Measurements from ENCODE around the gene CDKL1. TPM values are rescaled to one million over a fixed set of nuclear protein-coding genes. Genes with fewer than 3 reads are reported as not detected.

The CDKL1 gene
- polyA plus RNA-seq, 1 of the 3 experiments (the other 2 are of a cell fraction), result 2.5 TPM

- TF ChIP-seq REST (IDR thresholded peaks at IDR 0.05; ENCODE audit: low read depth, low read length) (no peak), NRF1 (IDR thresholded peaks at IDR 0.05; ENCODE audit: low read depth, low read length) (no peak), FOXM1 (IDR thresholded peaks at IDR 0.05; ENCODE audit: low read depth) (no peak)
Observed at GRCh38 chr14:50425105-50425504, 28.4 kb upstream of the CDKL1 start (continued).

- ChIA-PET CTCF (interaction anchor here (1.2 to 1.7 kb wide), 2 partner anchors 10 to 105 kb away, joined by 4 to 6 read pairs; no protein-coding TSS in a partner anchor), POLR2A (interaction anchor here (0.5 to 0.7 kb wide), 2 partner anchors 10 kb away, joined by 3 to 4 read pairs; no protein-coding TSS in a partner anchor)
- peaks cover 17% of the 10 kb centered on the region for H3F3A ChIP-seq (replicated peaks; ENCODE audit: insufficient read depth)
- H3K79me2 ChIP-seq (ENCODE audit: insufficient read depth), result 0 out of 2 replicates have a peak, but pooled peaks cover 4% of the 10 kb centered on the region
- WGBS (ENCODE audit: low lambda C conversion rate), result 93% methylated on average over 3 of the region's 3 CpGs
- H3K4me3 ChIP-seq (ENCODE audit: low read depth in 2 of 2, low read length in 1 of 2), result no peak overlapping the region
- H3K9ac ChIP-seq, result no peak overlapping the region
- no peak overlapping the region for H2AFZ ChIP-seq (ENCODE audit: low read depth)
- H3K4me2 ChIP-seq, result no peak overlapping the region
- no peaks in the 10 kb centered on the region for H3K27me3 ChIP-seq (ENCODE audit: insufficient read depth)
- no peaks in the 10 kb centered on the region for H3K4me1 ChIP-seq (ENCODE audit: control insufficient read depth in 1 of 2, insufficient read depth in 2 of 2, low read depth in 1 of 2, low read length in 1 of 2)
- DNase-seq, result no peak
- H3K9me2 ChIP-seq, result no peaks in the 10 kb centered on the region
- no peak overlapping the region for H3K27ac ChIP-seq (ENCODE audit: low read depth in 2 of 2, low read length in 1 of 2)
- peaks cover 65 to 89% of the 10 kb centered on the region in 2 experiments for H3K36me3 ChIP-seq (replicated peaks in 1 of 2; ENCODE audit: control insufficient read depth in 1 of 2, insufficient read depth in 2 of 2, low read length in 1 of 2)
- H4K20me1 ChIP-seq (ENCODE audit: insufficient read depth), result no peaks in the 10 kb centered on the region
- H3K9me3 ChIP-seq, result no peaks in the 10 kb centered on the region
- TF ChIP-seq USF2 (IDR thresholded peaks at IDR 0.05; ENCODE audit: borderline replicate concordance, low read depth, low read length), result no peak
- no peak for TF ChIP-seq SIN3A (IDR thresholded peaks at IDR 0.05; ENCODE audit: borderline replicate concordance, low read depth, low read length)
- no peak for TF ChIP-seq MAX (IDR thresholded peaks at IDR 0.05; ENCODE audit: low read depth)
Observed at GRCh38 chr14:50423529-50423928, 26.8 kb upstream of the CDKL1 start.

DNA sequence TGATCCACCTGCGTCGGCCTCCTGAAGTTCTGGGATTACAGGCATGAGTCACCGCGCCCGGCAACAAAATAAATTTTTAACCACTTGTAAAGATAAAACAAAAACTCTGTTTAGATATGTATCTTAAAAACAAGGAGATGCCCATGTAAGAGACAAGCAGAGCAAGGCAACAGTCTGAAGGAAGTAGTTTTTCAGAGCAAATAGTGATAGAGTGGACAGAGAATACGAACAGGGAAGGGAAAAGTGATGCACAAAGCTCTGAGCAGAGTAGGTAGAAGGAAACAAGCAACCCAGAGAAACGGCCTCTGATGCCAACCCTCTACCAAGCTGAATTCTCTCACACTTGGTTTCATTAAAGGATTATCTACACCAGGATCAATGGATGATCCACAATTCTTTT lies 24.8 kb upstream of the CDKL1 start:
- H3K79me2 ChIP-seq (ENCODE audit: insufficient read depth), result no peaks in the 10 kb centered on the region
- H3K4me2 ChIP-seq, result no peak overlapping the region
- H2AFZ ChIP-seq (ENCODE audit: low read depth), result no peak overlapping the region
- no peak for DNase-seq
- H3F3A ChIP-seq (replicated peaks; ENCODE audit: insufficient read depth), result peaks cover 12% of the 10 kb centered on the region
- no peaks in the 10 kb centered on the region for H3K4me1 ChIP-seq (ENCODE audit: control insufficient read depth in 1 of 2, insufficient read depth in 2 of 2, low read depth in 1 of 2, low read length in 1 of 2)
- H4K20me1 ChIP-seq (ENCODE audit: insufficient read depth), result no peaks in the 10 kb centered on the region
- no peak overlapping the region for H3K9ac ChIP-seq
- 94% methylated on average over 7 of the region's 7 CpGs for WGBS (ENCODE audit: low lambda C conversion rate)
- ChIA-PET POLR2A (no interaction called here), CTCF (no interaction called here)
- H3K27me3 ChIP-seq (ENCODE audit: insufficient read depth), result no peaks in the 10 kb centered on the region
- H3K36me3 ChIP-seq (replicated peaks in 1 of 2; ENCODE audit: control insufficient read depth in 1 of 2, insufficient read depth in 2 of 2, low read length in 1 of 2), result peaks cover 63 to 90% of the 10 kb centered on the region in 2 experiments
- no peaks in the 10 kb centered on the region for H3K9me3 ChIP-seq
- no peak overlapping the region for H3K4me3 ChIP-seq (ENCODE audit: low read depth in 2 of 2, low read length in 1 of 2)
- H3K27ac ChIP-seq (ENCODE audit: low read depth in 2 of 2, low read length in 1 of 2), result no peak overlapping the region
- H3K9me2 ChIP-seq, result no peaks in the 10 kb centered on the region
- TF ChIP-seq ELF1 (IDR thresholded peaks at IDR 0.05), result no peak
- TF ChIP-seq, protein P1, sequence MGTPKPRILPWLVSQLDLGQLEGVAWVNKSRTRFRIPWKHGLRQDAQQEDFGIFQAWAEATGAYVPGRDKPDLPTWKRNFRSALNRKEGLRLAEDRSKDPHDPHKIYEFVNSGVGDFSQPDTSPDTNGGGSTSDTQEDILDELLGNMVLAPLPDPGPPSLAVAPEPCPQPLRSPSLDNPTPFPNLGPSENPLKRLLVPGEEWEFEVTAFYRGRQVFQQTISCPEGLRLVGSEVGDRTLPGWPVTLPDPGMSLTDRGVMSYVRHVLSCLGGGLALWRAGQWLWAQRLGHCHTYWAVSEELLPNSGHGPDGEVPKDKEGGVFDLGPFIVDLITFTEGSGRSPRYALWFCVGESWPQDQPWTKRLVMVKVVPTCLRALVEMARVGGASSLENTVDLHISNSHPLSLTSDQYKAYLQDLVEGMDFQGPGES (IDR thresholded peaks at IDR 0.05; ENCODE audit: low read depth, low read length), result no peak
- TF ChIP-seq POLR2AphosphoS5 (IDR thresholded peaks at IDR 0.05; ENCODE audit: low read depth, low read length), result no peak
- no peak for TF ChIP-seq MEF2A (IDR thresholded peaks at IDR 0.05; ENCODE audit: borderline replicate concordance, low read depth)
- no peak for TF ChIP-seq RXRA (IDR thresholded peaks at IDR 0.05; ENCODE audit: borderline replicate concordance, low read depth)
- no peak for TF ChIP-seq GATA2 (CRISPR knock-in tag; IDR thresholded peaks at IDR 0.05)
- TF ChIP-seq MXI1 (IDR thresholded peaks at IDR 0.05; ENCODE audit: low read depth, low read length), result no peak
- TF ChIP-seq, protein P2, sequence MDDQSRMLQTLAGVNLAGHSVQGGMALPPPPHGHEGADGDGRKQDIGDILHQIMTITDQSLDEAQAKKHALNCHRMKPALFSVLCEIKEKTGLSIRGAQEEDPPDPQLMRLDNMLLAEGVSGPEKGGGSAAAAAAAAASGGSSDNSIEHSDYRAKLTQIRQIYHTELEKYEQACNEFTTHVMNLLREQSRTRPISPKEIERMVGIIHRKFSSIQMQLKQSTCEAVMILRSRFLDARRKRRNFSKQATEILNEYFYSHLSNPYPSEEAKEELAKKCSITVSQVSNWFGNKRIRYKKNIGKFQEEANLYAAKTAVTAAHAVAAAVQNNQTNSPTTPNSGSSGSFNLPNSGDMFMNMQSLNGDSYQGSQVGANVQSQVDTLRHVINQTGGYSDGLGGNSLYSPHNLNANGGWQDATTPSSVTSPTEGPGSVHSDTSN (IDR thresholded peaks at IDR 0.05), result no peak
- TF ChIP-seq RFX5 (IDR thresholded peaks at IDR 0.05; ENCODE audit: low read length), result no peak
- TF ChIP-seq TCF12 (IDR thresholded peaks at IDR 0.05), result no peak
- no peak for TF ChIP-seq USF2 (IDR thresholded peaks at IDR 0.05; ENCODE audit: borderline replicate concordance, low read depth, low read length)
